Activated B cell treated with CpG ODN at 0.5 μM for 24 hours (primary cell): ENCODE data around the gene STAP1. TPM values are rescaled to one million over a fixed set of nuclear protein-coding genes. Genes with fewer than 3 reads are reported as not detected.

Experiments
- ATAC-seq: fragments of 200-7000 bp; cut with Tn5 transposase; one replicate; pipeline ENCODE4 v1.10.0; 2021; ENCODE audit warnings: low read depth, mild to moderate bottlenecking, moderate library complexity
- CTCF ChIA-PET: fragments of 350-600 bp; sonication (Branson Sonifier 250); formaldehyde crosslinking; loops from one replicate; lab custom pipeline; 2021; ENCODE audit warnings: antibody characterized with exemption; lab: Charles Lee
- POLR2A ChIA-PET: fragments of 350-600 bp; sonication (Branson Sonifier 250); formaldehyde crosslinking; loops from one replicate; lab custom pipeline; 2021; ENCODE audit warnings: antibody characterized with exemption; lab: Charles Lee
- DNase-seq: peaks from one replicate; pipeline ENCODE4 v3.0.0; 2022
- H3K27ac Mint-ChIP-seq: one replicate; pipeline ENCODE4 v1.8.0; 2020; ENCODE audit warnings: mixed read lengths
- H3K27me3 Mint-ChIP-seq: one replicate; pipeline ENCODE4 v1.8.0; 2021; ENCODE audit warnings: mixed read lengths
- H3K36me3 Mint-ChIP-seq: one replicate; pipeline ENCODE4 v1.8.0; 2021; ENCODE audit warnings: low read depth, mixed read lengths
- H3K4me1 Mint-ChIP-seq: one replicate; pipeline ENCODE4 v1.8.0; 2021; ENCODE audit warnings: mixed read lengths
- H3K4me3 Mint-ChIP-seq: one replicate; pipeline ENCODE4 v1.8.0; 2020; ENCODE audit warnings: mild to moderate bottlenecking, mixed read lengths
- H3K9me3 Mint-ChIP-seq: one replicate; pipeline ENCODE4 v1.8.0; 2020; ENCODE audit warnings: mixed read lengths
- intact Hi-C: fragments of 100-400 bp; cut with micrococcal nuclease; formaldehyde crosslinking; loops from one replicate; pipeline ENCODE4 v1.15.1; 2024
- total RNA-seq: library from RNA; stranded (reverse); gene quantifications from 2 replicates; pipeline ENCODE4 v1.2.3, GENCODE V29; 2022
- TF ChIP-seq, protein P1 (sequence below): fragments of 200-600 bp; IDR thresholded peaks from one replicate; pipeline ENCODE4 v1.8.0; 2022; ENCODE audit warnings: antibody characterized with exemption, mild to moderate bottlenecking

The STAP1 gene
- total RNA-seq, 1 donor from 2014 or later, result 46.4 TPM

GRCh38 chr4:67555447-67555846, 3.1 kb upstream of the STAP1 start:
- peaks cover 6% of the 10 kb centered on the region for H3K36me3 Mint-ChIP-seq
- intact Hi-C loops, result no loop called here
- DNase-seq (no peak), ATAC-seq (no peak)
- H3K27ac Mint-ChIP-seq, result peak overlapping the region; percentile 8
- CTCF ChIA-PET, result interaction anchor here (1.0 kb wide), 1 partner anchor 32 kb away, joined by 3 read pairs; no protein-coding TSS in a partner anchor
- POLR2A ChIA-PET, result interaction anchor here (0.7 to 1.7 kb wide), 4 partner anchors 9 to 146 kb away, joined by 3 to 5 read pairs (median 4); partner anchors contain the start of gene UBA6
- H3K27me3 Mint-ChIP-seq, result no peaks in the 10 kb centered on the region
- TF ChIP-seq, protein P1, sequence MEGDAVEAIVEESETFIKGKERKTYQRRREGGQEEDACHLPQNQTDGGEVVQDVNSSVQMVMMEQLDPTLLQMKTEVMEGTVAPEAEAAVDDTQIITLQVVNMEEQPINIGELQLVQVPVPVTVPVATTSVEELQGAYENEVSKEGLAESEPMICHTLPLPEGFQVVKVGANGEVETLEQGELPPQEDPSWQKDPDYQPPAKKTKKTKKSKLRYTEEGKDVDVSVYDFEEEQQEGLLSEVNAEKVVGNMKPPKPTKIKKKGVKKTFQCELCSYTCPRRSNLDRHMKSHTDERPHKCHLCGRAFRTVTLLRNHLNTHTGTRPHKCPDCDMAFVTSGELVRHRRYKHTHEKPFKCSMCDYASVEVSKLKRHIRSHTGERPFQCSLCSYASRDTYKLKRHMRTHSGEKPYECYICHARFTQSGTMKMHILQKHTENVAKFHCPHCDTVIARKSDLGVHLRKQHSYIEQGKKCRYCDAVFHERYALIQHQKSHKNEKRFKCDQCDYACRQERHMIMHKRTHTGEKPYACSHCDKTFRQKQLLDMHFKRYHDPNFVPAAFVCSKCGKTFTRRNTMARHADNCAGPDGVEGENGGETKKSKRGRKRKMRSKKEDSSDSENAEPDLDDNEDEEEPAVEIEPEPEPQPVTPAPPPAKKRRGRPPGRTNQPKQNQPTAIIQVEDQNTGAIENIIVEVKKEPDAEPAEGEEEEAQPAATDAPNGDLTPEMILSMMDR, result no peak
- H3K9me3 Mint-ChIP-seq, result no peaks in the 10 kb centered on the region
- H3K4me3 Mint-ChIP-seq, result no peak overlapping the region
- H3K4me1 Mint-ChIP-seq, result peaks cover 75% of the 10 kb centered on the region

DNA sequence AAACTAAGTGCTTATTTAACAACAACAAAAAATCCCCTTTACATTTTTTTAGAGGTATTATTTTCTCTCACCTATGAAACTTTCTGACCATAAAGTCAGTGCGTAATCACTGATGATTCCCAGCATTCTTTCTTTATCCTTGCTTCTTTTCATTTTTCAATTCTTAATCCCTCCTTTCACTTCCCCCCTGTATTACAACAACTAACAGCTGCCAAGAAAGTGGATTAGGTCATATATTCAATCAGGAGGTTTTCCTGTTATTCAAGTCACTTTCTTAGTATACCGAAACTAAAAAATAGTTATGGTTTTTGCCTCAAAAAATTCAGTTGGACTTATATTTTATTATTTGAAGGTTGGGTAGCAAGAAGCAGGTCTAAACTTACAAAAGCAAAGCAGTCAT, 2.1 kb upstream of the STAP1 start:
- TF ChIP-seq, protein P1, result no peak
- H3K27me3 Mint-ChIP-seq, result no peaks in the 10 kb centered on the region
- peak overlapping the region; percentile 99 for H3K27ac Mint-ChIP-seq
- H3K4me3 Mint-ChIP-seq, result no peak overlapping the region
- no peak for DNase-seq
- H3K9me3 Mint-ChIP-seq, result no peaks in the 10 kb centered on the region
- intact Hi-C loops, result no loop called here
- no peak for ATAC-seq
- peaks cover 75% of the 10 kb centered on the region for H3K4me1 Mint-ChIP-seq
- peaks cover 13% of the 10 kb centered on the region for H3K36me3 Mint-ChIP-seq
- CTCF ChIA-PET, result interaction anchor here (1.6 kb wide), 1 partner anchor 11 kb away, joined by 5 read pairs; no protein-coding TSS in a partner anchor
- POLR2A ChIA-PET, result interaction anchor here (1.0 to 1.7 kb wide), 4 partner anchors 10 to 26 kb away, joined by 4 to 7 read pairs (median 4); no protein-coding TSS in a partner anchor

- H3K36me3 Mint-ChIP-seq, result peaks cover 40% of the 10 kb centered on the region
- DNase-seq, result no peak
- ChIA-PET POLR2A (interaction anchor here (0.5 to 1.7 kb wide), 5 partner anchors 10 to 98 kb away, joined by 3 to 6 read pairs (median 5); no protein-coding TSS in a partner anchor), CTCF (interaction anchor here (0.7 kb wide), 1 partner anchor 8 kb away, joined by 3 read pairs; no protein-coding TSS in a partner anchor)
- H3K9me3 Mint-ChIP-seq, result no peaks in the 10 kb centered on the region
- H3K27ac Mint-ChIP-seq, result no peak overlapping the region
- ATAC-seq, result no peak
- intact Hi-C loops, result no loop called here
- H3K4me1 Mint-ChIP-seq, result peaks cover 76% of the 10 kb centered on the region
- no peak overlapping the region for H3K4me3 Mint-ChIP-seq
- no peaks in the 10 kb centered on the region for H3K27me3 Mint-ChIP-seq
- TF ChIP-seq, protein P1, result no peak
These were observed 6.8 kb downstream of the STAP1 start for GRCh38 chr4:67565284-67565683.

GRCh38 chr4:67566335-67566734, 7.8 kb downstream of the STAP1 start:
- Mint-ChIP-seq H3K4me1 (peaks cover 73% of the 10 kb centered on the region), H3K9me3 (no peaks in the 10 kb centered on the region), H3K4me3 (no peak overlapping the region), H3K27me3 (no peaks in the 10 kb centered on the region), H3K36me3 (peaks cover 42% of the 10 kb centered on the region), H3K27ac (peak overlapping the region; percentile 57)
- POLR2A ChIA-PET, result interaction anchor here (1.7 kb wide), 1 partner anchor 11 kb away, joined by 5 read pairs; no protein-coding TSS in a partner anchor
- CTCF ChIA-PET, result no interaction called here
- intact Hi-C loops, result no loop called here
- DNase-seq (no peak), ATAC-seq (no peak)
- TF ChIP-seq, protein P1, result no peak

DNA sequence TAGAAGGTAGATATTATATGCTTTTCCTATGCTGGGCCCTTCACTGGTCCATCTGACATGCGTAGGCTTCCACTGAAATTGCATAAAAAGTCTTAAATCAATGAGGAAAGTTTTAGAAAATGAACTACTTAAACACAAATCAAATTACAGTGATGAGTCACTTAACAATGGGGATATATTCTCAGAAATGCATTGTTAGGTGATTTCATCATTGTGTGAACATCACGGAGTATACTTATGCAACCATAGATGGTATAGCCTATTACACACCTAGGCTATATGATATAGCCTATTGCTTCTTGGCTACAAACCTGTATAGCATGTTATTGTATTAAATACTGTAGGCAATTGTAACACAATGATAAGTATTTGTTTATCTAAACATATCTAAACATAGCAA, 10.3 kb downstream of the STAP1 start:
- intact Hi-C loops, result no loop called here
- no peak overlapping the region for H3K4me3 Mint-ChIP-seq
- POLR2A ChIA-PET, result interaction anchor here (0.9 to 1.7 kb wide), 3 partner anchors 10 to 15 kb away, joined by 3 to 4 read pairs (median 4); partner anchors contain the start of gene STAP1
- H3K4me1 Mint-ChIP-seq, result peaks cover 74% of the 10 kb centered on the region
- peaks cover 39% of the 10 kb centered on the region for H3K36me3 Mint-ChIP-seq
- no peak for DNase-seq
- no peaks in the 10 kb centered on the region for H3K27me3 Mint-ChIP-seq
- H3K27ac Mint-ChIP-seq, result peak overlapping the region; percentile 75
- no peak for ATAC-seq
- no peaks in the 10 kb centered on the region for H3K9me3 Mint-ChIP-seq
- TF ChIP-seq, protein P1, result no peak
- CTCF ChIA-PET, result interaction anchor here (1.8 kb wide), 1 partner anchor 11 kb away, joined by 5 read pairs; no protein-coding TSS in a partner anchor
